Measurements from ENCODE around the gene HMCN1.

- TF ChIP-seq, protein P1, sequence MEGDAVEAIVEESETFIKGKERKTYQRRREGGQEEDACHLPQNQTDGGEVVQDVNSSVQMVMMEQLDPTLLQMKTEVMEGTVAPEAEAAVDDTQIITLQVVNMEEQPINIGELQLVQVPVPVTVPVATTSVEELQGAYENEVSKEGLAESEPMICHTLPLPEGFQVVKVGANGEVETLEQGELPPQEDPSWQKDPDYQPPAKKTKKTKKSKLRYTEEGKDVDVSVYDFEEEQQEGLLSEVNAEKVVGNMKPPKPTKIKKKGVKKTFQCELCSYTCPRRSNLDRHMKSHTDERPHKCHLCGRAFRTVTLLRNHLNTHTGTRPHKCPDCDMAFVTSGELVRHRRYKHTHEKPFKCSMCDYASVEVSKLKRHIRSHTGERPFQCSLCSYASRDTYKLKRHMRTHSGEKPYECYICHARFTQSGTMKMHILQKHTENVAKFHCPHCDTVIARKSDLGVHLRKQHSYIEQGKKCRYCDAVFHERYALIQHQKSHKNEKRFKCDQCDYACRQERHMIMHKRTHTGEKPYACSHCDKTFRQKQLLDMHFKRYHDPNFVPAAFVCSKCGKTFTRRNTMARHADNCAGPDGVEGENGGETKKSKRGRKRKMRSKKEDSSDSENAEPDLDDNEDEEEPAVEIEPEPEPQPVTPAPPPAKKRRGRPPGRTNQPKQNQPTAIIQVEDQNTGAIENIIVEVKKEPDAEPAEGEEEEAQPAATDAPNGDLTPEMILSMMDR (IDR thresholded peaks at IDR 0.05; ENCODE audit: low read length), result no peak
- TF ChIP-seq EZH2phosphoT487 (IDR thresholded peaks at IDR 0.05; ENCODE audit: low read length) (no peak), EZH2 (optimal IDR thresholded peaks at IDR 0.05; ENCODE audit: low read depth, low read length) (no peak)
Observed at GRCh38 chr1:185819798-185820197, 85.6 kb downstream of the HMCN1 start.
